ENCODE measurements around the gene MON2. TPM values are rescaled to one million over a fixed set of nuclear protein-coding genes. Genes with fewer than 3 reads are reported as not detected.
A peak's percentile ranks its signal among the peaks of the same experiment; 100 is the strongest.

Gene MON2
- total and polyA plus RNA-seq, 2 donors (not counting 3 experiments of a cell fraction or from before 2014, with no cell fraction given) = 8.9 to 41.8 TPM

DNA sequence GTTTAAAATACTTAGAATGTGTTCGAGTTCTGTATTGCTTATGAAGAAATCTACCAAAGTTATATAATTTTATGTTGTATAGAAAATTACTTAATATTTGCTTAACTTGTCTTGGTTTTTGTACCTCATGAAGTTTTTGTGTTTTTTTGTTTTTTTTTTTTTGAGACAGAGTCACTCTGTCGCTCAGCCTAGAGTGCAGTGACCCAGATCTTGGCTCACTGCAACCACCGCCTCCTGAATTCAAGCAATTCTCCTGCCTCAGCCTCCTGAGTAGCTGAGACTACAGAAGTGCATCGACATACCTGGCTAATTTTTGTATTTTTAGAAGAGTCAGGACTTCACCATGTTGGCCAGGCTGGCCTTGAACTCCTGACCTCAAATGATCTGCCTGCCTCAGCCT is 69.9 kb downstream of the MON2 start:
- CTCF ChIA-PET = interaction anchor here (1.5 kb wide), 2 partner anchors 45 to 262 kb away, joined by 3 to 7 read pairs; no protein-coding TSS in a partner anchor

More for the DNA sequence above, 69.9 kb downstream of the MON2 start:
- H3K4me1 ChIP-seq (ENCODE audit: control insufficient read depth, extremely low read depth, insufficient read depth, low read length) = peaks cover 10% of the 10 kb centered on the region
- H3K36me3 ChIP-seq (ENCODE audit: control insufficient read depth in 2 of 2, extremely low read depth in 1 of 2, insufficient read depth in 2 of 2, low read length in 2 of 2) = peaks cover 0 to 5% of the 10 kb centered on the region in 2 experiments
- dilution Hi-C loops (cut with MboI; ENCODE audit: extremely low pct_ligation_motif_present, low sequenced_read_pairs) (no loop called here), intact Hi-C loops (cut with micrococcal nuclease) (no loop called here)
- H2AFZ ChIP-seq (ENCODE audit: low read depth, low read length) = no peak overlapping the region
- DNase-seq (ENCODE audit: low read depth, low spot score) = no peak
- peak; percentile 35 for FAIRE-seq
- no peak overlapping the region for H3K4me2 ChIP-seq (ENCODE audit: insufficient read depth, low read length)
- no peaks in the 10 kb centered on the region for H3K9me1 ChIP-seq (replicated peaks; ENCODE audit: control insufficient read depth, extremely low read depth, insufficient read depth, low read length)
- POLR2A ChIA-PET = no interaction called here
- no peaks in the 10 kb centered on the region for H4K20me1 ChIP-seq (replicated peaks; ENCODE audit: control insufficient read depth, extremely low read depth, insufficient read depth, low read length)
- no peaks in the 10 kb centered on the region for H3K9me3 ChIP-seq (replicated peaks; ENCODE audit: control insufficient read depth, insufficient read depth, low read length)
- no peak for TF ChIP-seq POLR2A (IDR thresholded peaks at IDR 0.05; ENCODE audit: low read depth, low read length)
- TF ChIP-seq, protein P1, sequence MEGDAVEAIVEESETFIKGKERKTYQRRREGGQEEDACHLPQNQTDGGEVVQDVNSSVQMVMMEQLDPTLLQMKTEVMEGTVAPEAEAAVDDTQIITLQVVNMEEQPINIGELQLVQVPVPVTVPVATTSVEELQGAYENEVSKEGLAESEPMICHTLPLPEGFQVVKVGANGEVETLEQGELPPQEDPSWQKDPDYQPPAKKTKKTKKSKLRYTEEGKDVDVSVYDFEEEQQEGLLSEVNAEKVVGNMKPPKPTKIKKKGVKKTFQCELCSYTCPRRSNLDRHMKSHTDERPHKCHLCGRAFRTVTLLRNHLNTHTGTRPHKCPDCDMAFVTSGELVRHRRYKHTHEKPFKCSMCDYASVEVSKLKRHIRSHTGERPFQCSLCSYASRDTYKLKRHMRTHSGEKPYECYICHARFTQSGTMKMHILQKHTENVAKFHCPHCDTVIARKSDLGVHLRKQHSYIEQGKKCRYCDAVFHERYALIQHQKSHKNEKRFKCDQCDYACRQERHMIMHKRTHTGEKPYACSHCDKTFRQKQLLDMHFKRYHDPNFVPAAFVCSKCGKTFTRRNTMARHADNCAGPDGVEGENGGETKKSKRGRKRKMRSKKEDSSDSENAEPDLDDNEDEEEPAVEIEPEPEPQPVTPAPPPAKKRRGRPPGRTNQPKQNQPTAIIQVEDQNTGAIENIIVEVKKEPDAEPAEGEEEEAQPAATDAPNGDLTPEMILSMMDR (IDR thresholded peaks at IDR 0.05; ENCODE audit: extremely low read depth in 1 of 2, insufficient read depth in 1 of 2, low read depth in 1 of 2, low read length in 2 of 2) = no peak
- TF ChIP-seq POLR2AphosphoS5 (IDR thresholded peaks at IDR 0.05; ENCODE audit: insufficient read depth, low read depth, low read length) = no peak
- no peak for TF ChIP-seq FOS (IDR thresholded peaks at IDR 0.05; ENCODE audit: borderline replicate concordance, insufficient read depth, low read length)
- TF ChIP-seq EZH2 (IDR thresholded peaks at IDR 0.05; ENCODE audit: borderline replicate concordance, low read depth, low read length, severe bottlenecking) = no peak
- no peak for TF ChIP-seq MYC (IDR thresholded peaks at IDR 0.05; ENCODE audit: low read depth, low read length)
- no peak for TF ChIP-seq GATA2 (IDR thresholded peaks at IDR 0.05; ENCODE audit: insufficient read depth, insufficient read length, low read depth, low read length)
- no peak for TF ChIP-seq JUN (IDR thresholded peaks at IDR 0.05; ENCODE audit: borderline replicate concordance, insufficient read depth, insufficient read length, low read depth)
- no peak for TF ChIP-seq MAX (IDR thresholded peaks at IDR 0.05; ENCODE audit: insufficient read depth, insufficient read length)
- BruUV-seq (replicated peaks) = no TSS peak
- H3K79me2 ChIP-seq (ENCODE audit: control insufficient read depth, insufficient read depth, low read length) = no peaks in the 10 kb centered on the region
- no peaks in the 10 kb centered on the region for H3K27me3 ChIP-seq (ENCODE audit: control insufficient read depth in 2 of 2, insufficient read depth in 2 of 2, low read length in 2 of 2)
- H3K4me3 ChIP-seq (replicated peaks in 1 of 3; ENCODE audit: insufficient read depth in 1 of 3, low read depth in 1 of 3, low read length in 3 of 3) = no peak overlapping the region
- no peak overlapping the region for H3K27ac ChIP-seq (ENCODE audit: insufficient read depth, low read depth, low read length)
- no peak overlapping the region for H3K9ac ChIP-seq (replicated peaks; ENCODE audit: extremely low read depth, insufficient read depth, low read length)

All from endothelial cell of umbilical vein (primary cell).